HG03039 (cell line): ENCODE measurements around the gene TAX1BP1.

Experiments
- ATAC-seq: cut with Tn5 transposase; IDR thresholded peaks from one replicate; pipeline ENCODE4 v1.9.1; 2021; ENCODE audit warnings: mild to moderate bottlenecking, moderate library complexity; ENCODE audit not compliant: unreplicated experiment

TAX1BP1 gene

GRCh38 chr7:27739909-27740448 is at the start of gene TAX1BP1:
Gene TAX1BP1 (plus strand): TSS chr7:27740162. CDS start chr7:27748525, 8,363 bp downstream.
- peak; percentile 92 for ATAC-seq

GRCh38 chr7:27690649-27691048 is 49.3 kb upstream of the TAX1BP1 start:
- ATAC-seq = no peak

- no peak for ATAC-seq
These were observed 46.2 kb upstream of the TAX1BP1 start for GRCh38 chr7:27693794-27694193.

DNA sequence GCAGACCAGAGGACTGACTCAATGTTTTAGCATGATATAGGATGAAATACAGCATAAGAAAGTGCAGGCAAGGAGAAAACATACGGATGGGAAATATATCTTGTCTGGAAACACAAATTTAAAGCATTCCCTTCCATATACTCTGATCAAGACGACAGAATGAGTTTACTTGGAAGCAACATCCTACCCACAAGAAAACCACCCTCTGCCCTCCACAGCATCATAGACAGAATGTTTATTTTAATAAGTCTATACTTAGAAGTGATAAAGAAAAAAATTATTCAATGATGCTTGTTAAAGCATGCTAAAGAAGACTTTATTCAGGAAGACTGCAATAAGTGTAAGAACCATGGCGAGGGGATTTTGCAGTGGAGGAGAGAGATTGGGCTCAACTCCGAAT is 44.9 kb upstream of the TAX1BP1 start:
- ATAC-seq = no peak

- no peak for ATAC-seq
These were observed 42.0 kb upstream of the TAX1BP1 start for GRCh38 chr7:27697861-27698430.

DNA sequence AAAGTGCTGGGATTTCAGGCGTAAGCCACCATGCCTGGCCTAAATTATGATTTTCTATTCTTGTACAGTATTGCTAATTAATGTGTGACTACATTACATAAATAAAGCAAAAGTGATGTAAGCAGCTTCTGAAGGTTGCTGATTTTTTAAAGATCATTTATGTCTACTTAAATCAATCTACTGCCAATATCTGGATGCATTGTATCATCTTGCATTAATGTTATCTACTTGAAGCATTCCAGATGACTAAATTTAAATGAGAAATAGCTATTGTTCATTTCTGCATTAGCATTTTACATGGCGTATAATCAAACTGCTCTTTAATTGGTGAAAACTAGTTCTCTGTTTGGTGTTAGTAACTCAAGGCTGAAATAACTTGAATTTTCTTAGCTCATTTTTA is 40.2 kb upstream of the TAX1BP1 start:
- ATAC-seq = no peak

GRCh38 chr7:27700501-27700900 is 39.5 kb upstream of the TAX1BP1 start:
- no peak for ATAC-seq

- no peak for ATAC-seq
These were observed 36.8 kb upstream of the TAX1BP1 start for GRCh38 chr7:27703181-27703580.

DNA sequence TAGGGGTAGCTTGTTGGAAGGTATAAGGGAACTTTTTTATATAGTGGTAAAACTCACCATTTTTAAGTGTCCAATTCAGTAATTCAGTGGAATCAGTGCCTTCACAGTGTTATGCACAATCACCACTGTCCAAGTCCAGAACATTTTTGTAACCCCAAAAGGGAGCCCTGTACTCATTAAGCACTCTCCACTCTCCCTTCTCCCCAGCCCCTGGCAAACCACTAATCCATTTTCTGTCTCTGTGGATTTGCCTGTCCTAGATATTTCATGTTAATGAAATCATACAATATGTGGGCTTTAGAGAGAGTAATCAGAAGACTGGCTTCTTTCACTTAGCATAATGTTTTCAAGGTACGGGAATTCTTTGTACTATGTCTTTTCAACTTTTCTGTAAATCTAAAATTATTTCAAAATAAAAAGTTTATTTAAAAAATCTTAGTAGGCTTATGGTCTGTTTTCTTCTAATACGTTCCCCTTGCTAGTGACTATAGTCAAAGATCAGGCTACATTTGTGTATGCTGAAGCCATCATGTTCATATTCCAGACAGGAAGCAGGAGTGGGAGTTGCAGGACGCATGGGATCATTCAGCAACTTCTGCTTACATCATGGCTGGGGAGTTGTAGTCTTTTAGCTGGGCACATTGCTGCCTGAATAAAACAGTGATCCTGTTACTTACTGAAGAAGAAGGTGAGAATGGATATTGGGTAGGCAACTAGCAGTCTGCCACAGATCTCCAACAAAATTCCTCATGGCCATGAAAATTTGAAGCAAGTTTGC is 35.4 kb upstream of the TAX1BP1 start:
- ATAC-seq = no peak

GRCh38 chr7:27705200-27705594 is 34.8 kb upstream of the TAX1BP1 start:
- no peak for ATAC-seq

GRCh38 chr7:27708485-27708884 is 31.5 kb upstream of the TAX1BP1 start:
- ATAC-seq = no peak

DNA sequence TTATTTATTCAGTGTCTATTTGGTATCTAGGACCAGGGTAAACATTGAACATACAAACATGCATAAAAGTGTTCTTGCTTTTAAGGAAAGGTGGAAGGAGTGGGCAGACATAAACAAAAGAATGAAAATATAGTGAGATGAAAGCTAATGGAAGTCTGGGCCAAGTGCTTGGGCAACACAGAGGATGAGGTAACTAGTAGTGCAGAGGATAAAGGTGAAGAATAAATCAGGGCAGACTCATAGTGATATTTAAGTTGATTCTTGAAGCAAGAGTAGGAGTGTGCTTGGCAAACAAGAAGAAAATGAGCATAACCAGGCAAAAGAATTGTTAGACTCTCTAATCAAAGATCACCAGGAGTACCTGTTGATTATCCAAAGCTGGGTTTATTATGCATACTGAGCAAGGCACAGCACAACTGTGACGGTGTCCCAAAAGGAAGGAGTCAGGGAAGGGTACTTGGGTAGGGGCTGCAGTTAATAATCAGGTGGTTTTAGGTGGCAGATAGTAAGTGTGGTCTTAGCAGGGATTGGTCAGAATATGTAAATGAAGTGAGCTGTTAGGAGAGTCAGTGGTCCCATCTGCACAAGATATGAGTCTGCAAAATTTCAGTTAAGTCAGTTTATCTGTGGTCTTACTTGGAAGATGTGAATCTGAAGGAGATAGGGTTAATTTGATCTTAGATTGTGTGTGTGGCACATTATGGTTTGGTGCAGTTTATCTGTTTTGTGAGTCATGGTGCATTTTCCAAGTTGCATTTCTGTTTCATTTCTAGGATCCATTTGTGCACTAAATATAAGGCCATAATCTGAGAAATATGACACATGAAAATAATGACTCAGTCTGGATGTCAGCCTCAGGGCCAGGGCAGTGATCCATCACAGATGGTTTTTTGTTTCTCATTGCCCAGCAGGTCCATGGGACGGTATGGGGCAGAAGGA is 30.6 kb upstream of the TAX1BP1 start:
- ATAC-seq = no peak

DNA sequence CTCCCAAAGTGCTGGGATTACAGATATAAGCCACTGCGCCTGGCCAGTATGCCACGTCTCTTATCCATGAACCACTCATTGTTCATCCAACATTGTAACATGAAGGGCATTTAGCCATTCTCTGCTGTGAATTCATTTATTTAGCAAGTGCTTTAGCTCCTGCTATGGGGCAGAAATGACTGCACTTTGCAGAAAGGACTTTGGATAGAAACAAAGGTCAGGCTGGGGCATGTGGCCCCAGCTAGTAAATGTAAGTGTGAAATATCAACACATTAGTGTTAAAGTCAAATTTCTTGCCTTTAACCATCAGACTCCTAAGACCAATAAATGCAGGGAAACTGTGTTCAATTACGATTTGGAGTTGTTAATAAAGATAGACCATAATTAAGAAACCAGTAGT is 27.7 kb upstream of the TAX1BP1 start:
- ATAC-seq = no peak

GRCh38 chr7:27714831-27715444 is 25.0 kb upstream of the TAX1BP1 start:
- ATAC-seq = no peak

DNA sequence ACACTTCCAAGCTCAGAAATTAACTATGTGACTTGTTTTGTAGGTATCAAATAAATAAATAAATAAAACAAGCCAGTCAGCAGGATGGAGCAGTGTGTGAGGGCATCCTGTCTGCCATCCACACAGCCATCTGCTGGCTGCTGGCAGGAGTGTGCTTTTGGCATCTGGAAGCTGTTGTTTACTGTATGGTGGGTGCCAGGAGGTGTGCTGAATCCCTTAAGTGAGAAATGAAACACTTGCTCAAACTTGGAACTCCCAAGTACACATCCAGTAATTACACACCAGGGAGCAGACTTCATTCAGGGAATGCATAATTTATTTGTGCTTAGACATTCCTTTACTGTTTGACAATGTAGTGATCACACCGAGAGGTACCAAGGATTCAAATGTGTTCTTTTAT is 16.9 kb upstream of the TAX1BP1 start:
- ATAC-seq = no peak

DNA sequence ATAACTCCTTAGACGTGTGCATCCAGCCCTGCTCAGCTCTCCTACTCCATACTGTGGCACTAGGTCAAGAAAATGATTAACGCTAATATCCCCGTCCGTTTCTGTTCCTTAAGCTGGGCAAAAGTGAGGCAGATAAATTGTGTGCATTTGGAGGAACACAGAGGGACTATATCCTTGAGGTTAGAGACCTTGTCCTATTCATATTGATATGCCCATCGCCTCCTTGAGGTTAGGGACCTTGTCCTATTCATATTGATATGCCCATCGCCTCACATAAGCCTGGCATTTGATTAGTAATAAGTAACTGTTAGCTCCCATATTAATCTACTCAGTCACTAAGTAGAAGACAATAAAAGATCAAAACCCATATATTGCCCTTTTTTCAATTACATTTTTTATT is 12.9 kb upstream of the TAX1BP1 start:
- no peak for ATAC-seq

GRCh38 chr7:27730112-27730511 is 9.8 kb upstream of the TAX1BP1 start:
- no peak for ATAC-seq

- ATAC-seq = no peak
These were observed 5.4 kb upstream of the TAX1BP1 start for GRCh38 chr7:27734583-27734982.

DNA sequence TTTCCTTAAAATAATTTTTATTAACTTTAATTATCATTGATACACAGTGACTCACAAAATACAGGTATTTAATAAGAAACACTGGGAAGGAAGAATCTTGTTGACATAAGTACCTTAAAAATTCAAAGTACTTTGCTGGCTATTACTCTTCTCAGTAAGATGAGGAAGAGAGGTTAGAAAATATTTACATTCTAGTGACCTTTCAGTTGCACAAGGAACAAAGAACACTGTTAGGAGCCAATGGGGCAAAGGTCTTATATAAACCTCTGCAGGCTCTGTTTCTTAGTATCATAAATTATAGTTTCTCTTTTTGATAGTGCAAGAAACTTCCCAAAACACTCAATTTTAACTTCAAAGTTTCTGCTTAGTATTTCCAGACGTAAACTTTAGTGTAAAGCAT is 4.8 kb upstream of the TAX1BP1 start:
- ATAC-seq = no peak

GRCh38 chr7:27735831-27736230 is 4.1 kb upstream of the TAX1BP1 start:
- ATAC-seq = no peak

DNA sequence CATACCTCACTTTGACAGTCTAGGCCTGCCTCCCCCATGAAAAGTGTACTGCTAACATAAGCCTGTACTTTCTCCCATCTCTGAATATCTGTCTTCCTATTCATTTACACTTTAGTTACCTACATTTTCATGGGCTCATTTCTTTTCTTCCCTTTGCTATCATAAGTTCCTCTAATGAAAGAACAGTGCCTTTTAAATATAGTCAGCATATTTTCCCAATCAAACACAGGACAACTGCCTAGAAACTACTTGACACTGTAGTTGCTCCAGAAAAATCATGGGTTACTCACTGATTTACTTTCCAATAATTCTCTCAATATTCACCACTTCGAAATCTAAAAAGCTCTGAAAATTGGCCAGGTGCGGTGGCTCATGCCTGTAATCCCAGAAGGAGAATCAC is 2.8 kb upstream of the TAX1BP1 start:
- no peak for ATAC-seq
